H1 (cell line): ENCODE measurements around the gene TLCD2. TPM values are rescaled to one million over a fixed set of nuclear protein-coding genes. Genes with fewer than 3 reads are reported as not detected.

ENCODE experiments used
- CTCF ChIA-PET: fragments of 300-600 bp; sonication (Branson Sonifier 250); formaldehyde crosslinking; loops from one replicate; lab custom pipeline; 2021; ENCODE audit not compliant: partially characterized antibody; lab: Charles Lee
- POLR2A ChIA-PET: fragments of 300-600 bp; sonication (Branson Sonifier 250); formaldehyde crosslinking; loops from one replicate; lab custom pipeline; 2021; ENCODE audit warnings: inconsistent platforms; ENCODE audit not compliant: partially characterized antibody; lab: Charles Lee
- DNase-seq, 2 experiments: peaks; one replicate each; pipeline versions ENCODE4 v3.0.0 to v3.0.0-alpha.2; 2010 to 2022; ENCODE audit warnings: low spot score in 2 of 2, low read depth in 1 of 2, mixed read lengths in 1 of 2
- FAIRE-seq: peaks from 2 replicates; lab custom pipeline; 2011; peaks lifted over from hg19 to GRCh38; lab: Jason Lieb, UNC
- H2AFZ ChIP-seq: 2 replicates; pipeline ENCODE4 v1.8.1; 2012; ENCODE audit warnings: low read length, inconsistent platforms
- H2AK5ac ChIP-seq: 2 replicates; pipeline ENCODE4 v1.6.1; 2013; ENCODE audit warnings: low read depth, low read length
- H2BK120ac ChIP-seq: replicated peaks from 2 replicates; pipeline ENCODE3; 2013; ENCODE audit warnings: low read depth, low read length, inconsistent platforms
- H2BK12ac ChIP-seq: 2 replicates; pipeline ENCODE4 v1.6.1; 2013; ENCODE audit warnings: low read depth, low read length
- H2BK15ac ChIP-seq: 2 replicates; pipeline ENCODE4 v1.6.1; 2013; ENCODE audit warnings: low read length
- H2BK20ac ChIP-seq: 2 replicates; pipeline ENCODE4 v1.6.1; 2013; ENCODE audit warnings: low read length
- H2BK5ac ChIP-seq: 2 replicates; pipeline ENCODE4 v1.6.1; 2013; ENCODE audit warnings: low read depth, low read length
- H3K14ac ChIP-seq: 2 replicates; pipeline ENCODE4 v1.6.1; 2013; ENCODE audit warnings: inconsistent platforms; ENCODE audit not compliant: insufficient read length
- H3K18ac ChIP-seq: 2 replicates; pipeline ENCODE4 v1.6.1; 2013; ENCODE audit warnings: low read length; ENCODE audit errors: extremely low read depth
- H3K23ac ChIP-seq: 2 replicates; pipeline ENCODE4 v1.6.1; 2013; ENCODE audit warnings: inconsistent platforms; ENCODE audit not compliant: insufficient read length
- H3K23me2 ChIP-seq: 2 replicates; pipeline ENCODE4 v1.6.1; 2013; ENCODE audit warnings: low read depth, low read length
- H3K27ac ChIP-seq: 2 replicates; pipeline ENCODE4 v1.6.1; 2011; ENCODE audit warnings: low read depth, low read length, inconsistent platforms
- H3K27me3 ChIP-seq, 4 experiments: replicated peaks in 1 of 4; 1 replicate in 1 of 4; 2 replicates in 3 of 4; pipeline versions ENCODE4 v1.6.1 to v1.8.1; 2011 to 2013; ENCODE audit warnings: low read length in 3 of 4, mild to moderate bottlenecking in 3 of 4, inconsistent platforms in 2 of 4, mixed read lengths in 2 of 4, moderate library complexity in 1 of 4; ENCODE audit not compliant: control insufficient read depth in 3 of 4, insufficient read depth in 3 of 4; ENCODE audit errors: extremely low read depth in 1 of 4
- H3K36me3 ChIP-seq, 4 experiments: 2 replicates each; pipeline versions ENCODE4 v1.6.1 to v1.8.1; 2011 to 2013; ENCODE audit warnings: mild to moderate bottlenecking in 4 of 4, low read length in 3 of 4, moderate library complexity in 2 of 4, control low read depth in 1 of 4, inconsistent platforms in 1 of 4; ENCODE audit not compliant: insufficient read depth in 4 of 4, control insufficient read depth in 2 of 4
- H3K4ac ChIP-seq: replicated peaks from 2 replicates; pipeline ENCODE3; 2013; ENCODE audit warnings: low read length, low read depth, mixed read lengths, inconsistent platforms; ENCODE audit not compliant: insufficient read length
- H3K4me1 ChIP-seq, 4 experiments: replicated peaks in 1 of 4; 1 replicate in 1 of 4; 2 replicates in 3 of 4; pipeline versions ENCODE4 v1.6.1 to v1.8.1; 2011 to 2013; ENCODE audit warnings: low read length in 3 of 4, inconsistent platforms in 2 of 4, mixed read lengths in 1 of 4; ENCODE audit not compliant: insufficient read depth in 4 of 4, control insufficient read depth in 3 of 4
- H3K4me2 ChIP-seq, 2 experiments: 2 replicates each; pipeline versions ENCODE4 v1.6.1 to v1.8.1; 2011 to 2013; ENCODE audit warnings: low read depth in 2 of 2, low read length in 2 of 2, control low read depth in 1 of 2, inconsistent platforms in 1 of 2, mild to moderate bottlenecking in 1 of 2; ENCODE audit not compliant: insufficient read depth in 1 of 2
- H3K4me3 ChIP-seq, 4 experiments: fragments of 200-600, 300-600 bp in 1 of 4; sonication (generic), shearing (Covaris generic), sonication (Bioruptor Twin) in 1 of 4; 2 replicates each; pipeline versions ENCODE4 v1.5.1 to v1.8.1; 2011 to 2016; ENCODE audit warnings: low read length in 4 of 4, low read depth in 3 of 4, control low read depth in 2 of 4, inconsistent platforms in 2 of 4, mild to moderate bottlenecking in 2 of 4, mixed read lengths in 1 of 4, moderate library complexity in 1 of 4; ENCODE audit not compliant: insufficient read depth in 2 of 4; ENCODE audit errors: extremely low read depth in 1 of 4
- H3K56ac ChIP-seq: replicated peaks from 2 replicates; pipeline ENCODE3; 2013; ENCODE audit warnings: low read depth, mild to moderate bottlenecking, mixed read lengths, low read length, inconsistent platforms; ENCODE audit not compliant: insufficient read length
- H3K79me1 ChIP-seq: 2 replicates; pipeline ENCODE4 v1.6.1; 2013; ENCODE audit warnings: low read depth, low read length, control low read depth
- H3K79me2 ChIP-seq, 2 experiments: 2 replicates each; pipeline versions ENCODE4 v1.6.1 to v1.8.1; 2012 to 2013; ENCODE audit warnings: low read length in 2 of 2, mild to moderate bottlenecking in 2 of 2, inconsistent platforms in 1 of 2; ENCODE audit not compliant: insufficient read depth in 2 of 2, control insufficient read depth in 1 of 2
- H3K9ac ChIP-seq, 4 experiments: replicated peaks in 1 of 4; 1 replicate in 1 of 4; 2 replicates in 3 of 4; pipeline versions ENCODE4 v1.6.1 to v1.8.1; 2011 to 2013; ENCODE audit warnings: low read depth in 3 of 4, low read length in 3 of 4, control low read depth in 2 of 4, mild to moderate bottlenecking in 2 of 4, moderate library complexity in 2 of 4, inconsistent platforms in 1 of 4; ENCODE audit errors: extremely low read depth in 1 of 4
- H3K9me3 ChIP-seq, 2 experiments: 2 replicates each; pipeline versions ENCODE4 v1.6.1 to v1.8.1; 2012 to 2013; ENCODE audit warnings: mild to moderate bottlenecking in 2 of 2, moderate library complexity in 2 of 2, control low read depth in 1 of 2, inconsistent platforms in 1 of 2, low read depth in 1 of 2, low read length in 1 of 2, mixed read lengths in 1 of 2; ENCODE audit not compliant: insufficient read depth in 2 of 2
- H4K20me1 ChIP-seq, 2 experiments: replicated peaks in 1 of 2; 2 replicates each; pipeline versions ENCODE3 to v1.8.1; 2011 to 2013; ENCODE audit warnings: inconsistent platforms in 2 of 2, low read length in 2 of 2, mild to moderate bottlenecking in 1 of 2; ENCODE audit not compliant: insufficient read depth in 2 of 2, control insufficient read depth in 1 of 2
- H4K5ac ChIP-seq: 2 replicates; pipeline ENCODE4 v1.6.1; 2013; ENCODE audit warnings: low read length, low read depth, mixed read lengths, inconsistent platforms; ENCODE audit not compliant: insufficient read length
- H4K8ac ChIP-seq: 2 replicates; pipeline ENCODE4 v1.8.0; 2013; ENCODE audit warnings: mild to moderate bottlenecking, moderate library complexity, low read length, inconsistent platforms; ENCODE audit not compliant: insufficient read depth; ENCODE audit errors: extremely low read depth
- H4K91ac ChIP-seq: replicated peaks from 2 replicates; pipeline ENCODE3; 2013; ENCODE audit warnings: low read length, mixed read lengths, inconsistent platforms; ENCODE audit not compliant: insufficient read length
- ASH2L ChIP-seq: fragments of 200-600, 300-600 bp; sonication (generic); IDR thresholded peaks from one replicate; pipeline ENCODE4 v1.7.1; 2017; ENCODE audit warnings: low read length
- BRCA1 ChIP-seq: IDR thresholded peaks from 2 replicates; pipeline ENCODE4 v1.6.1; 2012; ENCODE audit warnings: low read depth, low read length, improper control_type of control experiment
- CEBPB ChIP-seq: IDR thresholded peaks from 2 replicates; pipeline ENCODE4 v1.6.1; 2012; ENCODE audit warnings: low read depth, low read length
- HDAC2 ChIP-seq, 2 experiments: fragments of 300-600 bp in 1 of 2; sonication (generic) in 1 of 2; IDR thresholded peaks; 2 replicates each; pipeline ENCODE4 v1.6.1; 2011 to 2012; ENCODE audit warnings: low read depth in 2 of 2, low read length in 2 of 2, mild to moderate bottlenecking in 2 of 2, moderate library complexity in 2 of 2, borderline replicate concordance in 1 of 2, inconsistent platforms in 1 of 2
- JUND ChIP-seq: IDR thresholded peaks from 2 replicates; pipeline ENCODE4 v1.6.1; 2011; ENCODE audit warnings: mild to moderate bottlenecking, improper control_type of control experiment, low read length
- RAD21 ChIP-seq, 2 experiments: IDR thresholded peaks in 1 of 2; conservative IDR thresholded peaks in 1 of 2; 2 replicates each; pipeline ENCODE4 v1.6.1; 2011; ENCODE audit warnings: low read depth in 2 of 2, low read length in 2 of 2, improper control_type of control experiment in 1 of 2, inconsistent platforms in 1 of 2, mild to moderate bottlenecking in 1 of 2, moderate library complexity in 1 of 2
- RFX5 ChIP-seq: IDR thresholded peaks from 2 replicates; pipeline ENCODE4 v1.6.1; 2011; ENCODE audit warnings: low read depth, low read length, improper control_type of control experiment, borderline replicate concordance
- SP4 ChIP-seq: IDR thresholded peaks from 2 replicates; pipeline ENCODE4 v1.6.1; 2012; ENCODE audit warnings: low read length, inconsistent platforms
- USF2 ChIP-seq: IDR thresholded peaks from 2 replicates; pipeline ENCODE4 v1.6.1; 2011; ENCODE audit warnings: low read length, improper control_type of control experiment
- WGBS, 2 experiments: shearing (Covaris generic) in 1 of 2; methylation state at CpG; one replicate each; pipeline versions ENCODE4 v1.1.6 to v1.1.7; 2013 to 2015; ENCODE audit warnings: low lambda C conversion rate in 2 of 2, mixed read lengths in 2 of 2, inconsistent platforms in 1 of 2, low coverage in 1 of 2, missing lambda C conversion rate in 1 of 2; ENCODE audit not compliant: insufficient replicate concordance in 2 of 2, insufficient coverage in 1 of 2, insufficient read length in 1 of 2; ENCODE audit errors: extremely low coverage in 1 of 2, missing lambda C conversion rate in 1 of 2; 5-methylcytosine and 5-hydroxymethylcytosine counted together
- polyA plus RNA-seq, 7 experiments: library from polyadenylated mRNA; depleted of rRNA in 3 of 7; stranded (reverse) in 5 of 7; unstranded in 2 of 7; fragments of >200 nt in 5 of 7; fragments of 200-250 nt in 2 of 7; gene quantifications; 1 replicate in 5 of 7; 2 replicates in 1 of 7; 4 replicates in 1 of 7; pipeline versions ENCODE4 v1.2.1 to v1.2.3, GENCODE V29; 2011 to 2013; ENCODE audit warnings: missing spikeins in 2 of 7, mixed read lengths in 2 of 7
- total RNA-seq: library from RNA; stranded (reverse); fragmentation: NEBNext Ultra II Directional; extraction: Animal tissue kit (Norgen Biotek cat#: 25700); gene quantifications from 2 replicates; pipeline ENCODE4 v1.2.1, GENCODE V29; 2021

The TLCD2 gene
- total and polyA plus RNA-seq, 2 of the 8 experiments (the other 6 are each of a cell fraction or from before 2014, with no cell fraction given) = 0.47 to 1.4 TPM

- no peak overlapping the region for H2AFZ ChIP-seq
- POLR2A ChIA-PET = interaction anchor here (0.6 to 4.2 kb wide), 7 partner anchors 14 to 64 kb away, joined by 3 to 16 read pairs (median 3); no protein-coding TSS in a partner anchor
- no peaks in the 10 kb centered on the region for H3K27me3 ChIP-seq
- no peaks in the 10 kb centered on the region for H3K9me3 ChIP-seq
- peaks cover 0 to 4% of the 10 kb centered on the region in 2 experiments for H4K20me1 ChIP-seq
- H3K18ac ChIP-seq = no peak overlapping the region
- H3K4me1 ChIP-seq = no peaks in the 10 kb centered on the region
- H3K36me3 ChIP-seq = no peaks in the 10 kb centered on the region; a peak in 3 of 8 replicates
- 95% methylated on average over 29 of the region's 40 CpGs; no CpG with 5 or more reads in 1 of the 2 experiments for WGBS, 2 experiments
- no peaks in the 10 kb centered on the region for H3K23me2 ChIP-seq
- no peak overlapping the region for H3K4me3 ChIP-seq
- CTCF ChIA-PET = interaction anchor here (0.5 to 7.1 kb wide), 7 partner anchors 10 to 67 kb away, joined by 3 to 34 read pairs (median 3); no protein-coding TSS in a partner anchor
- H4K5ac ChIP-seq = no peak overlapping the region
- no peak for TF ChIP-seq RAD21 (IDR thresholded peaks at IDR 0.05 in 1 of 2, conservative IDR thresholded peaks at IDR 0.05 in 1 of 2; ENCODE audit: low read depth in 2 of 2, low read length in 2 of 2)
- TF ChIP-seq BRCA1 = no peak
- TF ChIP-seq JUND = no peak
- no peak for TF ChIP-seq ASH2L
- no peak for TF ChIP-seq CEBPB
- no peak for TF ChIP-seq RFX5
- no peak for TF ChIP-seq SP4
- no peak for TF ChIP-seq USF2
- TF ChIP-seq HDAC2 (IDR thresholded peaks at IDR 0.05; ENCODE audit: borderline replicate concordance in 1 of 2, low read depth in 2 of 2, low read length in 2 of 2) = no peak
- H3K79me2 ChIP-seq = no peaks in the 10 kb centered on the region; a peak in 1 of 4 replicates
- no peak overlapping the region for H3K4me2 ChIP-seq
- H3K27ac ChIP-seq = no peak overlapping the region
- DNase-seq (no peak), FAIRE-seq (no peak)
- H3K56ac ChIP-seq = no peak overlapping the region
- no peak overlapping the region for H3K9ac ChIP-seq
- no peak overlapping the region for H2BK15ac ChIP-seq
- no peak overlapping the region for H3K4ac ChIP-seq
- no peak overlapping the region for H4K8ac ChIP-seq
- no peak overlapping the region for H3K14ac ChIP-seq
- H2BK5ac ChIP-seq = no peak overlapping the region
- no peak overlapping the region for H4K91ac ChIP-seq
- no peak overlapping the region for H2AK5ac ChIP-seq
- H3K79me1 ChIP-seq = peaks cover 4% of the 10 kb centered on the region; the same call in 1 of the 2 replicates
- no peak overlapping the region for H3K23ac ChIP-seq
- H2BK120ac ChIP-seq = no peak overlapping the region
- no peak overlapping the region for H2BK20ac ChIP-seq
- H2BK12ac ChIP-seq = no peak overlapping the region
Observed at GRCh38 chr17:1730326-1731193, 20.4 kb upstream of the TLCD2 start.
